Lower leg skin (tissue), 3 donors: ENCODE results near the gene GRIN2A.

Experiments used
- POLR2A ChIP-seq, 2 donors: fragments of 450-650 bp; IDR thresholded peaks; one replicate each; pipeline ENCODE4 v1.6.1; 2016 to 2017; ENCODE audit warnings: antibody characterized with exemption in 2 of 2, mild to moderate bottlenecking in 1 of 2, moderate library complexity in 1 of 2
- TF ChIP-seq, protein P1 (sequence below), 3 donors: fragments of 450-650 bp; IDR thresholded peaks; one replicate each; pipeline ENCODE4 v1.5.1; 2016; ENCODE audit warnings: antibody characterized with exemption in 3 of 3, mild to moderate bottlenecking in 3 of 3, moderate library complexity in 2 of 3

DNA sequence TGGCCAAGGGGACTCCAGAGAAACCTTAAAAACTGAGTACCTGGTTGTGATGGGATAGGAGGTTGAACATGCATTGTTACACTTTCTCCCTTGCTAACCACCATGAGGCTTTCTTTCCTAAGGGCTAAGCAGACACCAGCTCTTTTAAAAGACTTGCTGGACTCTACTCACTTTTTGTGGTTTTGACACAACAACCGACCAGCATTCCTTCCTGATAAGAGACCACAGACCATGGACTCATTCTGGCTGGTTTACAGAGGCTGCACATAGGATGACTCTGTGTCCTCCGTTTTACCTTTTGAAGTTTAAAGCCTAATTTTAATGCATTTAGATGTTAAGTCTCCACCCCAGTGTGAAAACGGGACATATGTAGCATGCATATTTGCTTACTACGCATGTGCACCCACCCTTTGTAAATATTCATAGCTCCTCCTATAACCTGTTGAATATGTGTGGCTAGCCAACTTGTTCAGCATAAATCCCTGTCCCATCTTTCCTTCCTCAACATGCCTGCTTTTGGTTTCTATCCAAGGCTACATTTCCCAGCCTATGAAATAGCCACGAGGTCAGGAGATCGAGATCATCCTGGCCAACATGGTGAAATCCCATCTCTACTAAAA is 475.9 kb downstream of the GRIN2A start:
- no peak for TF ChIP-seq POLR2A (IDR thresholded peaks at IDR 0.05)
- TF ChIP-seq, protein P1, sequence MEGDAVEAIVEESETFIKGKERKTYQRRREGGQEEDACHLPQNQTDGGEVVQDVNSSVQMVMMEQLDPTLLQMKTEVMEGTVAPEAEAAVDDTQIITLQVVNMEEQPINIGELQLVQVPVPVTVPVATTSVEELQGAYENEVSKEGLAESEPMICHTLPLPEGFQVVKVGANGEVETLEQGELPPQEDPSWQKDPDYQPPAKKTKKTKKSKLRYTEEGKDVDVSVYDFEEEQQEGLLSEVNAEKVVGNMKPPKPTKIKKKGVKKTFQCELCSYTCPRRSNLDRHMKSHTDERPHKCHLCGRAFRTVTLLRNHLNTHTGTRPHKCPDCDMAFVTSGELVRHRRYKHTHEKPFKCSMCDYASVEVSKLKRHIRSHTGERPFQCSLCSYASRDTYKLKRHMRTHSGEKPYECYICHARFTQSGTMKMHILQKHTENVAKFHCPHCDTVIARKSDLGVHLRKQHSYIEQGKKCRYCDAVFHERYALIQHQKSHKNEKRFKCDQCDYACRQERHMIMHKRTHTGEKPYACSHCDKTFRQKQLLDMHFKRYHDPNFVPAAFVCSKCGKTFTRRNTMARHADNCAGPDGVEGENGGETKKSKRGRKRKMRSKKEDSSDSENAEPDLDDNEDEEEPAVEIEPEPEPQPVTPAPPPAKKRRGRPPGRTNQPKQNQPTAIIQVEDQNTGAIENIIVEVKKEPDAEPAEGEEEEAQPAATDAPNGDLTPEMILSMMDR (IDR thresholded peaks at IDR 0.05): no peak
